Measurements from ENCODE around the gene ADCY9. TPM values are rescaled to one million over a fixed set of nuclear protein-coding genes. Genes with fewer than 3 reads are reported as not detected.
"Not testable (repeated sequence)": the region's sequence is repeated elsewhere in the genome, so short reads cannot be mapped to it uniquely, and the experiment has no call there.

Gene ADCY9
- total RNA-seq, 1 donor from 2014 or later, result 43.2 TPM

GRCh38 chr16:3963886-3964685 is 152.2 kb downstream of the ADCY9 start:
- intact Hi-C loops (cut with DNase I), result no loop called here
- no peaks in the 10 kb centered on the region for H3K9me3 ChIP-seq
- TF ChIP-seq CTCF (IDR thresholded peaks at IDR 0.05), result no peak
- no peak for ATAC-seq
- no peak for DNase-seq
- no peaks in the 10 kb centered on the region for H3K27me3 ChIP-seq (ENCODE audit: low read depth)
- peaks cover 36% of the 10 kb centered on the region for H3K4me1 ChIP-seq
- no peak overlapping the region for H3K4me3 ChIP-seq
- no peak overlapping the region for H3K27ac ChIP-seq
- peaks cover 22% of the 10 kb centered on the region for H3K36me3 ChIP-seq

GRCh38 chr16:3963203-3963602 is 153.0 kb downstream of the ADCY9 start:
- ATAC-seq, result no peak
- H3K36me3 ChIP-seq, result peaks cover 22% of the 10 kb centered on the region

GRCh38 chr16:3961449-3961849 is 154.8 kb downstream of the ADCY9 start:
- ATAC-seq (no peak), DNase-seq (no peak)
- H3K4me3 ChIP-seq, result no peak overlapping the region
- peaks cover 36% of the 10 kb centered on the region for H3K4me1 ChIP-seq
- H3K9me3 ChIP-seq, result no peaks in the 10 kb centered on the region
- H3K27me3 ChIP-seq (ENCODE audit: low read depth), result no peaks in the 10 kb centered on the region
- no peak for TF ChIP-seq CTCF (IDR thresholded peaks at IDR 0.05)
- H3K27ac ChIP-seq, result peak overlapping the region; percentile 78
- intact Hi-C loops (cut with DNase I), result no loop called here
- H3K36me3 ChIP-seq, result peaks cover 17% of the 10 kb centered on the region

More at GRCh38 chr16:3963203-3963602, 153.0 kb downstream of the ADCY9 start:
- Histone ChIP-seq H3K27me3 (ENCODE audit: low read depth) (no peaks in the 10 kb centered on the region), H3K27ac (peak overlapping the region; percentile 20), H3K9me3 (no peaks in the 10 kb centered on the region), H3K4me1 (peaks cover 36% of the 10 kb centered on the region), H3K4me3 (no peak overlapping the region)
- intact Hi-C loops (cut with DNase I), result no loop called here
- TF ChIP-seq CTCF (IDR thresholded peaks at IDR 0.05), result no peak
- no peak for DNase-seq

GRCh38 chr16:3959926-3960590 is 156.2 kb downstream of the ADCY9 start:
- H3K27me3 ChIP-seq (ENCODE audit: low read depth); DNase-seq; H3K9me3 ChIP-seq; H3K36me3 ChIP-seq; intact Hi-C loops (cut with DNase I): not testable (repeated sequence)
- peak in 1 of 2 donors; percentile 36 for ATAC-seq
- Histone ChIP-seq H3K4me1 (peaks cover 36% of the 10 kb centered on the region), H3K4me3 (peak overlapping the region; percentile 46), H3K27ac (peak overlapping the region; percentile 78)

GRCh38 chr16:3959148-3959547 is 157.1 kb downstream of the ADCY9 start:
- intact Hi-C loops (cut with DNase I), result no loop called here
- DNase-seq (peak; percentile 64), ATAC-seq (peak; percentile 43 to 66)
- no peaks in the 10 kb centered on the region for H3K27me3 ChIP-seq (ENCODE audit: low read depth)
- peaks cover 36% of the 10 kb centered on the region for H3K4me1 ChIP-seq
- no peak overlapping the region for H3K4me3 ChIP-seq
- no peak overlapping the region for H3K27ac ChIP-seq
- H3K36me3 ChIP-seq, result no peaks in the 10 kb centered on the region
- no peaks in the 10 kb centered on the region for H3K9me3 ChIP-seq
- no peak for TF ChIP-seq CTCF (IDR thresholded peaks at IDR 0.05)
